Ishikawa (cell line): Measurements from ENCODE around the gene GLRX5.

Source experiments
- EGR1 ChIP-seq: IDR thresholded peaks from 2 replicates; pipeline ENCODE4 v1.6.1; 2012
- RAD21 ChIP-seq: IDR thresholded peaks from 2 replicates; pipeline ENCODE4 v1.6.1; 2012; ENCODE audit warnings: low read depth
- TAF1 ChIP-seq: IDR thresholded peaks from 2 replicates; pipeline ENCODE4 v1.6.1; 2012; ENCODE audit warnings: low read depth, mild to moderate bottlenecking
- ZBTB7A ChIP-seq: IDR thresholded peaks from 2 replicates; pipeline ENCODE4 v1.6.1; 2012; ENCODE audit warnings: low read depth

DNA sequence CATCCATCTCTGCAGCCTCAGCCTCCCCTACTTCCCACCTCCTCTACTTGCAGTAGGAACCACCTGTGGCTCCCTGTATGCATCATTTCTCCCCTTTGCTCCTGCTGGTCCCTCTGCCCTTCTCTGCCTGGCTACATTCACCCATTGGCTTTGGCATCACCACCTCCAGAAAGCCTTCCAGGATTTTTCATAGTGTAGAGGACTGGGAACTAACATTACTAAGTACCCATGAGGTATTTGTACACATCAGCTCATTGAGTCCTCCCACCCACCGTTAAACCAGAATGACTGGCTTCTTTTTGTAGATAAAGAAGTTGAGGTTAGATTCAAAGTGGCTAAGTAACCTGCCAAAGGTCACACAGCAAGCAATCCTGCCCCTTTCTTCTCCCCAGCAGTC lies 35.5 kb upstream of the GLRX5 start:
- TF ChIP-seq RAD21 = no peak
- no peak for TF ChIP-seq ZBTB7A
- no peak for TF ChIP-seq EGR1
- no peak for TF ChIP-seq TAF1
